NCI-H2227 (cell line): Measurements from ENCODE around the gene MR1.
A peak's percentile ranks its signal among the peaks of the same experiment; 100 is the strongest.

ENCODE experiments used
- DNase-seq: peaks from one replicate; lab custom pipeline; 2025; ENCODE audit not compliant: unreplicated experiment; lab: John Stamatoyannopoulos, UW

The MR1 gene

DNA sequence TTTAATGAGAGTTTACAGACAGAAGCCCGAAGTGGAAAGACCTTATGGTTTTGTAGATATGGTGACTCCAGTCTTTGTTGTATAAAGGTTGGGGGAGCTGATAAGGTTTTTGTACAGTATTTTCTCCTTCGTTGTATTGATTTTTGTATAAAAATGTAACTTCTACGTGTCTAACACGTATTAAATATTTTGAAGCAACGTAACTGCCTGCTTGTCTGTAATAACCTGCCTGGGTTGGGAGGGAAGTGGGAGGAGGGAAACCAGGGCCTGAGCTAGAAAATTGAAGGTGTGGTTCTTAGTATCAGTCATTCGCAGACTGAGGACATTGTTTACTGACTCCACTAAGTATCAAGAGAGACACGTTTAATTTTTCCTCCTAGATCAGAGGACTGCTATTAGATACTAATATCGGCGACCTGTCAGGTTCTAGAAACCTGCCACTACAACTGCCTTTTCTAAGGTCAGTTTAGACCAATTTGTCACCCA lies 56.9 kb downstream of the MR1 start:
- DNase-seq: peak; percentile 43

GRCh38 chr1:181091309-181092040 lies 57.7 kb downstream of the MR1 start:
- no peak for DNase-seq

DNA sequence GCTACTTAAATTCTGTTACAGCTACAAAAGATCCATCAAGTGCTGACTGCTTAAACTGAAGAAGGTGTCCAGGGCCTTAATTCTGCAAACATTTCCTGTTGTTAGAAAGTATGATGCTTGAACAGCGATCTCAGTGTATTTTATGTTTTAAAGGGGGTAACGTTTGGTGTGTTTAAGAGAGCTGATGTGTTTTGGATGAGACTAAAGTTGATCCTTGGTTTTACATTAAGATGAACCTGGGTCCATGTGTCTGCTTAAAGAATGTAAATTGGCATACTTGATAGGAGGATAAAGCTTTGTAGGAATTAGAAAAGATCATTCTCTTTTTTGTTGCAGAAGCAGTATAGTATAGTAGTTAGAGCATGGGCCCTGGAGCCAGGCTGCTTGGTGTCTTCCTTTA lies 58.3 kb downstream of the MR1 start:
- no peak for DNase-seq

- DNase-seq: no peak
These were observed 59.2 kb downstream of the MR1 start for GRCh38 chr1:181092883-181093458.

DNA sequence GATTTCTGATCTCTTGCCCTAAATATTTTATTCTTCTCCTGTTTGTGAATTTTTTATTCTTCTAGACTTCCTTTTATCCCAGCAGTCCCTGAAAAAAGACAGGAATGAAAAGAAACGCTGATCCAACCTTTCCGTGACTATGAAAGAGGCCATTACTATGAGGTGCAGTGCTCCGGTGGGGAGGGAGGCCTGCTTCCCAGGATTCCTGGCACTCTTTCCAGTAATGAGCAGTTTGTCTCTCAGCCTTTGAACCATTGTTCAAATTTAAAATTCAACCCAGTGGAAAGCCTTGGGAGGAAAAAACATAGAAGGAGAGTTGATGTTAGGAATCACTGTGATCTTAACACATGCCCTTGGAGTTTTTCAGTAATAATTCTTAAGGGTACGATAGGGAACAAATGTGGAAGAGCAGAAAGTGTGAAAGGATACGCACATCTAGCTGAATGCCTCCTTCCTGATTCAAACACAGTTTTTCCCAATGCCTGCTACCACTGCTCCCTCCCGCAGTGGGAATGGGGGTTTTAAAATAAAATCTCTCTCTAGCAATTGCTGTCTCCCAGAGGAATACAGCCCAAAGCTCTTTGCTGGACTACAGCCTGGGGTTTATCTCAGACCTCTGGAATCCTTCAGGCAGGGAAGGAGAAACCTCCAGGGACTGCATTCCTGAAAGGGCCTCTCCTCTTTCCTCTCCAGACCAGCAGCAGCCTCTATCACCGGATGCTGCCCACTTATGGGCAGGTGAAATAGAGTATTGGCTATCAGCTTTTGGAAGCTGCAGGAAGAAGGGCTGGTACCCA lies 60.8 kb downstream of the MR1 start:
- peak; percentile 24 for DNase-seq

DNA sequence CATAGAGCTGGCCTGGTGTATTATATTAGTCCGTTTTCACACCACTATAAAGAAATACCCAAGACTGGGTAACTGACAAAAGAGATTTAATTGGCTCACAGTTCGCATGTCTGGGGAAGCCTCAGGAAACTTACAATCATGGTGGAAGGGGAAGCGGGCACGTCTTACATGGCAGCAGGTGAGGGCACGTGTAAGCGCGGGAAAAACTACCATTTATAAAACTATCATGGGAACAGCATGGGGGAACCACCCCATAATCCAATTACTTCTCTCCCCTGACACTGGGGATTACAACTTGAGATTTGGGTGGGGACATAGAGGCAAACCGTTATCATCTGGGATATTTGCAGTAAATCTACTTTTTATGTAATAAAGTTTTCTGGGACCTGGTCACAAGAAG lies 61.5 kb downstream of the MR1 start:
- DNase-seq: no peak

- DNase-seq: no peak
These were observed 62.0 kb downstream of the MR1 start for GRCh38 chr1:181095763-181096184.

DNA sequence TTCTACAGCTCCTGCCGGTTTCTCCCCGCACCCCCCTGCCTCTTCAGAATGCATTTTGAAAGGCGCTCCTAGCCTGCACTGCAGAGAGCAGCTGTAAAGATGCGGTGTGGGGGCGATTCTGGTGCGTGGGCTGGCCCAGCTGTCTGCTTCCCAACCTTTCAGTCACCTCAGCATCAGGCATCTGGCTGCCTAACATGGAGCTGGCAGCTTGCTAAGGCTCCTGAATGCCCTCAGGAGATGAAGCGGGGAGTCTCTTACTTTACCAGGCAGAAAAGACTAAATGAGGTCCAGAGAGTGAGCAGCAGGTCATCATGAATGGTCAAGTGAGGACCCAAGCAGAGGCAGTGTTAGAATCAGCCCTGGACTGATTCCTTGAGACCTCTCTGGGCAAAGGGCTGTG lies 63.5 kb downstream of the MR1 start:
- peak; percentile 51 for DNase-seq

- DNase-seq: peak; percentile 74
These were observed 65.6 kb downstream of the MR1 start for GRCh38 chr1:181099152-181100014.

DNA sequence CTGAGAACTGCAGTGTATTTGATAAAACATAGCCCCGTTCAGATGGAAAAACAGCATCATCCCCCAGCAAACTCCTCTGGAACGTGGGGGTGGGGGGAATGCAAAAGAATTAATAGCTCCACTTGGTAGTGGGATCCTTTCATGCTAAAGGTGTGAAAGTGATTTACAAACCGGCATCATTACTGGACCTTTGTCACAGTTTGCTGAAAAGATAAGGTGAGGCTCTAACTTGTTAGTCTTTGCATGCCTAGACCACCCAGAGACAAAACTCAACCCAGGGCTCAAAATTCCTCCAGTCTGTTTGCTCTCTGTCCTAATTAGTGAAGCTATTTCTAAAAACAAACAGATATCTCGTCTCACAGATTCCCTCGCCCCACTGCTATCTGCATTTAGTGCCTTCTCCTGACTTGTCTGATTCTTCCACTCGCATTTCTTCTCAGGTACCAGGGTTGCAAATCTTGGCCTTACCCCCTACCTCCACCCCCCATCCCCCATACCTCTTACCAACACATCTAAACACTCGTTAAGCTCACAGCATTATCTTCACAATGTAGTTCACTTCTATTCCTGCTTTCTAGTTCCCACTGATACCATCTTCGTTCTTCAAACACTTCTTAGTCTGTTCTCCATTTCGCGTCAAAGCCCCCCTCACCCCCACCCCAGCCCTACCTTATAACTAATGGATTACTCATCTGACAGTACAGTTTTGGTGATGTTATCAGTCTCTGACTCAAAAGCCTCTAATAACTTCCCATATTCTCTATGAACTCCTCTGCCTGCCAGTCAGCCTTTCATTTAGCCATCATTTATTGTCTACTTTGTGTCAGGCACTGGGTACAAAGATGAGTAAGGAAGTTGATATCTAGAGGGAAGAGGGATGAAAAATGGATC lies 66.5 kb downstream of the MR1 start:
- DNase-seq: no peak

GRCh38 chr1:181100934-181101333 lies 67.2 kb downstream of the MR1 start:
- DNase-seq: no peak

DNA sequence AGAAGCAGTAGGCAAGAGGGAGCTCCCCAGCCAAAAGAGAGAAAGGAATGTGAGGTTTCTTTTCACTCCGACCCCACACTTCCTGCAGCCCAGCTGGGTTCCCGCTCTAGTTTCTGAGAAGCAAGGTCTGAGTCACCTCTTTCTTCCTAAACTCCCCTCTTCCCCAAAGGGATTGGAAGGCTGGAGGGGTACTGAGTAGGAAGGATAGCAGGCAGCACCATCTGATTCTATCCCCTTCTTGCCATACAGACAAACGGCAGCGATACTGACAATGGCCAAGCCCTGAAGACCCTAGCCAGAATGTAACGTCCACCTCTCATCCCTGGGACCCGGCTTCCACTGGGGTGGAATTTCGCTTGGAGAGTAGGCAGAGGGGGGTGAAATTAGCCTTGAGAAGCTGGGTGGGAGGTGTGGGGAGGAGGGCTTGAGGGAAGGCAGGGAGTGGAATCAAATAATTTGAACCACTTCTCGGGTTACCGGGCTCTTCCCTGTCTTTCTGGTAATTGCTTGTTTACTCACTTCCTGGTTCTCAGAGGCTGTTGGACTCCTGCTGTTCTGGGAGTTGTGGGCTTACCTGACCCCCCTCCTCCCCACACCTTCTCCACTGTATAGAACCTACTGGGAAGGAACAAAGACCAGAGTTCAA lies 67.9 kb downstream of the MR1 start:
- DNase-seq: peak; percentile 77

- no peak for DNase-seq
These were observed 69.1 kb downstream of the MR1 start for GRCh38 chr1:181102841-181103240.

- no peak for DNase-seq
These were observed 69.6 kb downstream of the MR1 start for GRCh38 chr1:181103399-181103798.

DNA sequence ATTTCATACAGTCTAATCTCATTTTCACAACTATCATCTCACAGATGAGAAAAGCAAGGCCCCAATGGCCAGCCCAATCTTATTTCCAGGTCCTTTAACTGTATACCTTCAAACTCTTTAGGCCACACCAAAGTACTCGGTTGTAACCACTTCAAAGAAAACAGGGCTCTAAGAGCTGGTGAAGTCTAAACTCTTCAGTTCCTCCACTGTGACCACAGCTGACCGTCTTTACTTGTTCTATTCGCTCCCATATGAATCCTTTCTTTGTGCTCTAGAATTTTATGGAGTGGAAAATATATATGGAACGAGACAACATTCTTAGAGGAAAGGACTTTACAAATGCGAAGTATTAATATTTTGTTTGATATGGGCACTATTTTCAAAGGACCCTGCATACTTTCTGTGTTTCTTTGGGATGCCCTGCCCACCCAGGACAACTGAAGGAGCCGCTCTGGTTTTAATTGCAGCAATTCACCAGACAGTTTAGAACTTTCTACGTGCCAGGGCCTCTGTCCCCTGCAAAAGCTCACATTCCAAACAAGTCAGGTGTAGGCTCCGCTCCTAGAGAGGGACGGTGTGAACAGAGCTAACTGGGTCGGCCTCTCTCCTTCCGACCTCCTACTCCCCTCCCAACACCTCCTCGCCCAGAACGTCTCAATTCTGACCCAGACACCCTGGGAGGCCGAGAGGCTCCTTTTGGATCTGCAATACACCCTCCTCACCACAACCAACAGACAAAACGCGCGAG lies 70.4 kb downstream of the MR1 start:
- DNase-seq: no peak

DNA sequence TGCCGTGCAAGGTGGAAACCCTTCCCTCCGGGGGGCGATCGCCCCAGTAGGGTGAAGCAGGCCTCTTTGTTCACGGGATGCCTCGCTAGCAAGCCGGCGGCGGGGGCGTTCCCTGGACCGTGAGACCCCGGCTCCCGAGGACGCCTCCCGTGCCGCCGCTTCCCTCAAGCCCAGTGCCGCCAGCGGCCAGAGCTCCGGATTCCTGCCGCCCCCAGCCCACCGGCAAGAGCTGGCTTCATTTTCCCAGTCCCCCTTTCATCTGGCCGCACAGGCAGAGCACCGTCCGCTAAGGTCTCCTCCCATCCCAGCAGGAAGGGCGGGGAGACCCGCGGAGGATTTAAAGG lies 71.0 kb downstream of the MR1 start:
- peak; percentile 78 for DNase-seq

DNA sequence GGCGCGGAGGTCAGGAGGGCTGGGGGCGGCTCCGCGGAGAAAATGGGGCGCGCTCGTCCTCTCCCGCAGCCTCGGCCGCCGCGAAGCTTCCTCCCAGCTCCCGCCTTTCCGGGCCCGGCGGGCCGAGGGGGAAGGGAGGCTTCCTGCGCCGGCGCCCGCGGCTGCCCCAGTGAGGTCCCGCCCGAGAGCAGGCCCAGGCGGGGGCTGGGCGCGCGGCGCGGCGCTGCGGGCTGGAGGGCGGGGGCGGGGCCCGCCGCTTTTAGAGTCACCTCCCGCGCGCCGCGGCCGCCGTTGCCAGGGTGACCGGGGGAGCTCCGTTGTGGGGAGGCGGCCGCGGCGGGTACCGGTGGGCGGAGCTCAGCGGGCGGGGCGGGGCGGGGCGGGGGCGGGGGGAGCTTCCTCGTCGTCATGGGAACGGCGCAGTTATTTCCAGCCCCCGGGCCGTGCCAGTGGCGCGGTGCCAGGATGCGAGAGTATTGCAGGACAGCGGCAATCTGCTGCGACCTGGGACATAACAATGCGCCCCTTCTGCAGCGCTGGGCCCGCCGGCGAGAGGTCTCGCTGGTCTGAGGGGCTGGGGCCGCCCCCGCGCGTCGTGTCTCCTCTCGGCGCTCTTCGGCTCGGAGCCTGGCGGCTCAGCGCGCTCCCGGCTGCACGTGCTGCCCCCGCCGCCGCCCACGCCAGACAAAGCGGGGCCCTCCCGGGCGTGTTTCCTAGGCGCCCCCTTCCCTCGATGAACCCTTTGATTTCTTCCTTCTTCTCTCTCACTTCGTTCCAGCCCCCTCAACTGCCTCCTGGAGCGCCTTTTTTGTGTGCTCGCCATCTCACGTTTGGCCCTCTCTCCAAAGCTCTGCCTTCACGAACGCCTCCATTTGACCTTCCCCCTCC lies 71.6 kb downstream of the MR1 start:
- peak; percentile 96 for DNase-seq

GRCh38 chr1:181106022-181106312 lies 72.2 kb downstream of the MR1 start:
- DNase-seq: no peak
